HG03521 (cell line): ENCODE results near the gene ZNF674.

Source experiments
- ATAC-seq: cut with Tn5 transposase; IDR thresholded peaks from one replicate; pipeline ENCODE4 v1.9.1; 2021; ENCODE audit warnings: mild to moderate bottlenecking, moderate library complexity; ENCODE audit not compliant: unreplicated experiment

Gene ZNF674

DNA sequence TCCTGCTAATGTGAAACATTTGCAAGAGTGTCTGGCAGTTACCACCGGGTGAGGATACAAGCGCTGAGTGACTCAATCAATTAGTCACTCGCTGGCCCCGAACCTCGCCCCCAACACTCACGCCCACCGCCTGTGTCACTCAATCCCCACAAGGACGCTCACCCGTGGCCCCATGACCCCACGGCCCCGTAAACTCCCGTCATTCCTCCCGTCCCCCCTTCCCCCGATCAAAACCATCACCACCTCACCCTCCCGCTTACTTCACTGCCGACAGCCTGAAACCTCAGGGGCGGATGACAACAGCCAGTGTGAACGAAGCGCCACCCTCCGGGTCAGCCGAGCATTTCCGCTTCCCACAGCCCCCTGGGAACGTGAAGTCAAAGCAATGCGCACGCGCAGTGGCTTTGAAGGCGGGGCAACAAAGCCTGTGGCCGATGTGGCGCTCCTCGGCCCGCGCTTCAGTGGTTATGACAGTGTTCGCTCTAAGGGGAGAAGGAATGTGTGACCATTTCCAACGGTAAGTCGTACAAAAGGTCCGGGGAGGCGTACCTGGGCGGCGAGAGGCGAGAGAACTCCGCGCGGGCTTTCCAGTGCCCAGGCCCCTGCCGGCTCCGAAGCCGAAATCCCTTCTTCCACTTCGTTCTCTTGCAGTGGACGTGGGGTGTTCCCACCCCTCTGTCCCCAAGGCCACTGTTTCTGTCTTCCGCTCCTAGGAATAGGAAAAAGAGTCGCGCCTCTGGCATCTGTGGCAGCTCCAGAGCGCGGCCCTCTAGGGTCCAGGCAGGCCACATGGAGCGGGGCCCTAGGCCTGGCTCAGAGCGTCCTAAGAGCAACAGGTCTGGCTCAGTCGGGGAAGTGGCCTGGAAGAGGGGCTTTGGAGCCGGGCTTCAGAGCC lies at the start of gene ZNF674:
Gene ZNF674 (minus strand): TSS at position 311 of the 895 bp plus-strand sequence. CDS start 3,334 bp downstream, outside the sequence.
- peak; percentile 80 for ATAC-seq

DNA sequence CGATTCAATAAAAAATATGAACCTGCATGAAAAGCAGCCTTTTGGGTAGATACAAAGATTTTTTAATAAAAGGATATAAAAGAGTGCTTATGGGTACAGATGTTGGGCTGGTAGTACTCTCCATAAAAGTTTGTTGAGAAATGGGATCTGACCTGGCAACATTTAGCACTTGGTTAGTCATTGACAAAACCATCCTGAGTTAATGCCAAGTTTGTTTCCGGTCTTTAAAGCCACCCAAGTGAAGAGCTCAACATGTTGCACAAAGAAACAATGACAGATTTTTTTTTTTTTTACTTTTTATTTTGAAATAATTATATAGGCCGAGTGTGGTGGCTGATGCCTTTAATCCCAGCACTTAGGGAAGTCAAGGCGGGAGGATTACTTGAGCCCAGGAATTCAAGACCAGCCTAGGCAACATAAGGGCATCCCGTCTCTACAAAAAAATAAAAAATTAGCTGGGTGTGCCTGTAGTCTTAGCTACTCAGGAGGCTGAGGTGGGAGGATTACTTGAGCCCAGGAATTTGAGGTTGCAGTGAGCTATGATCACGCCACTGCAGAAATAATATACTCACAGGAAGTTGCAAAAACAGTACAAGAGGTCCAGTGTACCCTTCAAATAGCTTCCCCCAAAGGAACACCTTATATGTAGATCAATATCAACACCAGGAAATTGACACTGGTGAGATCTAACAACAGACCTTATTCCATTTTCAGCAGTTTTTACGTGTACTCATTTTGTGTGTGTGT lies 44.9 kb upstream of the ZNF674 start:
- ATAC-seq = no peak

DNA sequence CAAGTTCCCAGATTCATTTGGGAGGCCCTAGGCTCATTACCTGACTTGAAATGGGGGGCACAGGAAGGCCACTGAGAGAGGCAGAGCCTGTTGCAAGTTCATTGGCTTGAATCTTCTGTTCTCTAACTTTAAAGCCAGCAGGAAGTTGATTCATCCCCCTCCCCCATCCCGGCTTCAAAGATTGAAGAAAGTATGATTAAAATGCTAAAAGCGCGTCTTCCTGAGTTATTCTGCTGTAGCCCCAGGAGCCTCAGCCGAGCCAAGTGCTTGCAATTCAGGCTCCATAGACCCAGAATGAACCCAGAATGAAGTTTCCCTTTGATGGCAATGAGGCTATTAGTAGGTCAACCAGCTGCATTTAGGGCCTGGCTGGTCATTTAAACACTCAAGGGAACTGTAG lies 43.0 kb upstream of the ZNF674 start:
- no peak for ATAC-seq

DNA sequence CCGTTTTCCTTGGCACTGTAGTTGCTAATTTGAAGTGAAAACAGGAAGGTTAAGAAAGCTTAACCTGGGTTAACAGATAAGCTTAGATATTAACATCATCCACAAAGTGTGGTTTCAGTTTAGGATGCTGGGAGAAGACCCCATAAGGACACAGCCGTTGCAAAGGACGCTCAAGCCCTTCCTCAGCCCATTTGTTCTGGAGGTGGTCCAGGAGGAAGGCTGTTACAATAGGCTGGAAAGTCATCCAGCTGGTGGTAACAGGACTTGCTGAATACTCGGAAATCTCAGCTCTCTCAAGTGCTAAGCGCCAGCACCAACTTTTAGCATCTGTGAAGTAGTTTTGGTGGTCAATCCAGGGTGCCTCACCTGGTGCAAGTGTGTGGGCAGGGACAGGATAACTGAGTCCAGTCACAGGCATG lies 42.5 kb upstream of the ZNF674 start:
- no peak for ATAC-seq

DNA sequence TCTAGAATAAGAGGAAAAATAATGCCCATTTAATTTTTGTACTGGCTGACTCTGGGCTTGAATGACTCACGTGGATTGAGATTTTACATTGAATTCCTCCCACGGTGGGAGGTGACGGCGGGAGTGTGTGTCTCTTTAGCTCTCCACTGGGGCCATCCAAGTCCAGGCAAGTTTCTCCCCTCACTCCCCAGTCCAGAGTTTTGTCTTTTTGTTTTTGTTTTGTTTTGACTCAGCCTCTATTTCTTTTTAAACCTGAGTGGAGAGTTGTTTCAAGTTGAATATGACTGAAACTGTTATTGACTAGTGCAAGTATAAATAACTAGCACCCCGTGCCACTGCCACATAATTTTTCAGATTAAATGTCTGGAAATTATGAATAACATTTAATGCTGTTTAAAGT lies 41.9 kb upstream of the ZNF674 start:
- ATAC-seq = peak; percentile 71

DNA sequence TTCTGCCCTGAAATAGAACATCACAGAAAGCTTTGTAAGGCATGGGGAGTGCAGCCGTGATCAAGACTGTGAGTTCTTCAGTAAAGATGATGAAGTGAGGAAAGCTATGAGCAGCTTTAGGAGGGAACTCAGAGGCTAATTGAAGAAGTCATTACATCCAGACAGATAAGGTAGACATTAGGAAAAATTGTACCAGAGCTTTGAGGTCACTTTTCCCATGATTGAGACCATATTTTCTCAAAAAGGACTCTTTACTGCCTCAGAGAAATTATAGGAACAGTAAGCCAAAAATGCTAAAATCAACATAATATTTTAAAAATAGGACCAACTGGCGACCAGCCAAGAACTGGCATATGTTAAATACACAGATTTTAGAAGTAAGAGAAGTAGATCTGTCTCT lies 39.5 kb upstream of the ZNF674 start:
- no peak for ATAC-seq

DNA sequence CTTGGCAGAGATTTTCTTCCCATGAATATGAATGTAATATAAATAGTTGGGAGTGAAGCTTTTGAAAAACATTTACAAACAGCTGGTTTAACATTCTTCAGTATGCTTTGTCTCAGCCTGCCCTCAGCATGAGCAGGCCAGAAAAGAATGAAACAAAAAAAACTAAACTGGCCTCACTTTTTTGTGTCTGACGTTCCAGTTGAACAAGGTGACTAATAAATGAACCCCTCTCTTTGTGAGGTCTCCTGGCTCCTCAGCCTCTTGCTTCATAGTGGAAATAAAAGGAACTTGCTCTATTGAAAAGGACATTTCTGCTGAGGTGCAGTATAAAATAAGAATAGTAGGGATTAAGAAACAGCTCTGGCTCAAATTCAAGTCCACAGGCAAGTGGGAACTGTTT lies 37.7 kb upstream of the ZNF674 start:
- ATAC-seq = no peak

DNA sequence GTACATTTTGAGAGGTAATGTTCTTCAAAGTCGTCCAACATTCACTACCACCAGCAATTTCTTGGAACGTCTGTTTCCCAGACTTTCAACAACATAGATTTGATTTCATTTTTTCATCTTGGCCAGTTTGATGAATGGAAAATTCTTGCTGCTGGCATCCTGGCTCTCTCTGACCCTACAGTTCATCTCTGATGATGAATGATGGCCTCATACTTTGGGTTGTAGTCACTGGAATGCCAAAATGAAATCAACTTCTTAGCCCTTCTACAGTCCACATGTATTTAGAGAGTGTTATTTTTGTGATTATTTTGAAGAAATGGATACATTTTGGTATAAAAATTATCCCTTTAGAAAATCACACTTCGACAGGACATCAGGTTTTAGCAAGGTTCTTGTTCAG lies 37.1 kb upstream of the ZNF674 start:
- no peak for ATAC-seq

DNA sequence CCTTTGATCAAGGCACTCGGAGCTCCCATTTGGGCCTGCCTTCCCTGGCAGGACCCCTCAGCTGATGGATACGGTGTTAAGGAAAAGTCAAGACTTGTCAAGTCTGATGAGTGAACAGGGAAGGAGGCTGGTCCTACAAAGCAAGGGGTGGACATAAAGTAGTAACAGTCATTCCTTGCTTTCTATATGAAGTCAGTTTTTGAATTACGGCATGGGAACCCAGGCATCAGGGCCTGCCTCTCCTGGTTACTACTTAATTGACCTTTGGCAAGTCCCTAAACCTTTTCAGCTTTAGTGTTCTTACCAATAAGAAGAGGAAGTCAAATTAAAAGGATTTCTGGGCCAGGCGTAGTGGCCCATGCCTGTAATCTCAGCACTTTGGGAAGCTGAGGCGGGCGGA lies 35.4 kb upstream of the ZNF674 start:
- no peak for ATAC-seq

DNA sequence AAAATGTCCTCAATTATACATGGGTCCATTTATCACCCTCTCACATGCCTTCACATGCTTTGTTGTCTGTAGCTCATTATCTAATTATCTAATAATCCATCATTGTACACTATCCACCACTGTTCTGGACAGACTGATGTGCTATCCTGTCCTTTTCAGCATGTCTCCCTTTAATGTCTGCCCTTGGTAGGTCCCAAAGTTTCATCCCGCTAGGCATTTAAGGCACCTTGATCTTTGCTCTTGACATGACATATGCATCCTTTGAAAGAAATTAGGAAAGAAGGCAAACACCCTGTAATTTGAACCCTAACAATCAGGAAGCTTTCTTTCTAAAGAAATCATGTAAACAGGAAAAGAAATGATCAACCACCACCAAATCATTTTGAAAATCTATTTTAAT lies 34.0 kb upstream of the ZNF674 start:
- ATAC-seq = no peak

DNA sequence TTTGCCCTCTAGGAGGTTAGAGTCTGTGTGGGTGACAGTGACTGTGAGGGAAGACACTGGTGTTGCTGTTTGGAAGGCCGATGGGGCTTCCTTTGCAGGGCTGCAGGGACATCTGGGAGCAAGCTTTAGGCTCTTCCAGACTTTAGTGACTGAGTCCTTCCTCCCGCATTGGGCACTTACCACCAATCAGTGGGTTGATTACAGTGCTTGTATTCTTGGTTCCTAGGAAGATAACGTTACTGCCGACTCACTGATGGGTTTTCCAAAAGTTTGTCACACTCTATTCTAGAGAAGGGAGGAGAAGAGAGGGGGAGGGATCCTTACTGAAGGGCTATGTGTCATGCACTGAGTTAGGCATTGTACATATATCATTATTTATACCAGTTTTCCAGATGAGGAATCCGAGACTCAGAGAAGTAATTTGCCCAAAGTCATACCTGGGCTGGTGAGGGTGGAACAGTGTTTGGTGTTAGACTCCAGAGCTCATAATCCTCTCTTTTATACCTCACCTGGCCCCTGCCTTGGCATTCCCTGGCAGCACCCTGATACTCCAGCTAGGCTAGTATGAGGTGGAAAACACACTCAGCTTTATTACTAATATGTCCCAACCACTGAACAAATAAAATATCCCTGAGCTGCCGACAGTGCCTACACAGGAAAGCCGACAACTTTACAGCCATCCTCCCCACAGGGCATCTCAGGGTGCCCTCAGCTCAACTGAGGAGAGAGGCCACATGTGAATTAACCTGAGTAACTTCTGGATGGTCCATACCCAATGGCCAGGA lies 32.2 kb upstream of the ZNF674 start:
- no peak for ATAC-seq

DNA sequence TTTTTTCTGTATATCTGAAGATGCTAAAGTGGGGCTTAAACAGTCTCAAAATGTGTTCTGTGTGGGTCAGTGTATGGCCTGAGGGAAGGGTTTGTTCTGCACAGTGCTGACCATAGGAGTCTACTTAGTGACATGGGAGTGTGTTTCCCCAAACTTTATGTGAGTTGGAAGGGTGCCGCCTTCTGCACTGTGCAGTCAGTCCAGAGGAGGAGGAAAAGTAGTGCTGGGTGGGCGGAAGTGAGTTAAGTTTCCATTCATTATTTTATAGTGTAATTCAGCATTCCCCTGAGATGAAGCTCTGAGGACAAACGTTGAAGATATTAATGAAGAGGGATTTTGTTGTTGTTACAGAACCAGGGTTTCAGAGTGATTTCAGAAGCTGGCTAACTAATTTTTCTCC lies 31.2 kb upstream of the ZNF674 start:
- no peak for ATAC-seq

DNA sequence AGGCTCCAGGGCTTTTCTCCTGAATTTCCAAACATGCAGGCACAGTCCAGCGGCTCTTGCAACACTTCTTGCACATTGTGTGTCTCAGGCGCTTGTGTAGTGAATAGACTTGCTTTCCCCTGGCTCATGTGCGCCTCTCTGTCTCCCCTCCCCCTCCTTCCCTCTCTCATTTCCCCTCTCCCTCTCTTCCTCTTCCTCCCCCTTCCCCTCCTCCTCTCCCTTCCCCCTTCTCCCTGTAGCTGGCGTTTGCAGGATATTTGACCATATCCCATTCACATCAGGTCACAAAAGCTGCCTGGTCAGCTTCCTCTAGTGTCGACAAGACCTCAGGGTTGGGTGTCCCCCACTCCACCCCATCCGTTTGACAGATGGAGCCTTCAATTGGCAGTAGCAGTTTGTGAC lies 30.8 kb upstream of the ZNF674 start:
- ATAC-seq = no peak

DNA sequence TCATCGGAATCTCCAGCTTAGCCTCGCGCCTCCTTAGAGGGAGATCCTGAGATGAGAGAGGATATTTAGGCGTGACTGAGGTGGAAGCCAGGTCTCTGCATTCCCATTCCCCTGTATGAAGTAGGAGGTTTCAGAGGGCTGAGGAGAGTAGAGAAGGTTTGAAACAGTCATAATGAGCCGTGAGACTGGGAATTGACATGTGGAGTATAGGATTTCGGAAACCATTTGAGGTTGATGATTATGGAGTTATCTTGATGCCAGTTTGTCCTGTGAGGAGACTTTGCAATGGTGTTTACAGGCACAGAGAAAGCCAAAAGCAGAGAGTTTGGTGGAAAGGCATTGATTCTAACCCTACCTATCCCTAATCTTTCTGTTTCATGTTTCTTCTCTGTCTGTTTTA lies 30.4 kb upstream of the ZNF674 start:
- ATAC-seq = no peak

DNA sequence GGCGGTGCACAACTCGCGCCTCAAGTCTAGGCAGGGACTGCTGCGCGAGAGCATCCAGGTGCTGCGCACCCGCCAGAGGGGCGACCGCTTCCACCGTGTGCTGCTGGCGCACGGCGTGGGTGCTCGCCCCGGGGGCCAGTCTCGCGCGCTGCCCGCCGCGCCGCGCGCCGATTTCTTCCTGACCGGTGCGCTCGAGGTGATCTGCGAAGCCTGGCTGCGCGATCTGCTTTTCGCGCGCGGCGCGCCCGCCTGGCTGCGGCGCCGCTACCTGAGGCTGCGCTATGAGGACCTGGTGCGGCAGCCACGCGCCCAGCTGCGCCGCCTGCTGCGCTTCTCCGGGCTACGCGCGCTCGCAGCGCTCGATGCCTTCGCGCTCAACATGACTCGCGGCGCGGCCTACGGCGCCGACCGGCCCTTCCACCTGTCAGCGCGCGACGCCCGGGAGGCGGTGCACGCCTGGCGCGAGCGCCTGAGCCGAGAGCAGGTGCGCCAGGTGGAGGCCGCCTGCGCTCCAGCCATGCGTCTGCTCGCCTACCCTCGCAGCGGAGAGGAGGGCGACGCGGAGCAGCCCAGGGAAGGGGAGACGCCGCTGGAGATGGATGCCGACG lies 29.7 kb upstream of the ZNF674 start:
- peak; percentile 19 for ATAC-seq

DNA sequence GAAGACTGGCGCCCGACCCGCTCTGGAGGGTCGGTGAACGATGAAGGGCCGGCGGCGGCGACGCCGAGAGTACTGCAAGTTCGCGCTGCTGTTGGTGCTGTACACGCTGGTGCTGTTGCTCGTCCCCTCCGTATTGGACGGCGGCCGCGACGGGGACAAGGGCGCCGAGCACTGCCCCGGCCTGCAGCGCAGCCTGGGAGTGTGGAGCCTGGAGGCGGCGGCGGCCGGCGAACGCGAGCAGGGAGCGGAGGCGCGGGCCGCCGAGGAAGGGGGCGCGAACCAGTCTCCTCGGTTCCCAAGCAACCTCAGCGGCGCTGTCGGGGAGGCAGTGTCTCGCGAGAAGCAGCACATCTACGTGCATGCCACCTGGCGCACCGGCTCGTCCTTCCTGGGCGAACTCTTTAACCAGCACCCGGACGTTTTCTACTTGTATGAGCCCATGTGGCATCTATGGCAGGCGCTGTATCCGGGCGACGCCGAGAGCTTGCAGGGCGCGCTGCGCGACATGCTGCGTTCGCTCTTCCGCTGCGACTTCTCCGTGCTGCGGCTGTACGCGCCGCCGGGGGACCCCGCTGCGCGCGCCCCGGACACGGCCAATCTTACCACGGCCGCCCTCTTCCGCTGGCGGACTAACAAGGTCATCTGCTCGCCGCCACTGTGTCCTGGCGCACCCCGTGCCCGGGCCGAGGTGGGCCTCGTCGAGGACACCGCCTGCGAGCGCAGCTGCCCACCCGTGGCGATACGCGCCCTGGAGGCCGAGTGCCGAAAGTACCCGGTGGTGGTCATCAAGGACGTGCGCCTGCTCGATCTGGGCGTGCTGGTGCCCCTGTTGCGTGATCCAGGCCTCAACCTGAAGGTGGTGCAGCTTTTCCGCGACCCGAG lies 28.9 kb upstream of the ZNF674 start:
- peak; percentile 28 for ATAC-seq

DNA sequence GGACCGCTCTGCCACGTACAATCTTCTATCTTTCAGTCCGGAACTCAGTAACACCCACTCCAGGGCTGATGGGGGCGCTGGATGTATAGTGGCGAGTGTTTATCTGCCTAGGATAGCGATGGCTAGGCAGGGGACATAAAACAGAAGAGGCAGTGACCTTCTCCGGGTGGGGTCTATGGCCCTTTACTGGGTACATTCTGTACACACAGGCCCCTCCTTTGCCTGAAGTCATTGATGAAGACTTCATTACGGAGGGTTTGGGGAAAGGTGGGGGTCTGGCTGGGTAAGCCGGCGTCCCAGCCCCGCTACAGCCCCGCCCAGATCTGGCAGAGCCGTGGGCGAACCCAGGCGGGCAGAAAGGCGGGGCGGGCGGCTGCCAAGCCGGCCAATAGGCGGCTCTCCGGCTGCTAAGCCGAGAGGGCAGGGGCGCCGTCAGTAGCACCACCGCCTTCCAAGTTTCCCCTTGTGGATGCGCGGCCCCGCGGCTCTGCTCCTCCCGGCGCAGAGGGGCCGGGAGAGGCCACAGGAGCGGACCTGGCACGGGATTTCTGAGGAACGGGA lies 28.2 kb upstream of the ZNF674 start, which contains the start of gene CHST7:
Gene CHST7 (plus strand): TSS at position 435 of the 561 bp plus-strand sequence. CDS start 167 bp downstream, outside the sequence.
- ATAC-seq = peak; percentile 41

DNA sequence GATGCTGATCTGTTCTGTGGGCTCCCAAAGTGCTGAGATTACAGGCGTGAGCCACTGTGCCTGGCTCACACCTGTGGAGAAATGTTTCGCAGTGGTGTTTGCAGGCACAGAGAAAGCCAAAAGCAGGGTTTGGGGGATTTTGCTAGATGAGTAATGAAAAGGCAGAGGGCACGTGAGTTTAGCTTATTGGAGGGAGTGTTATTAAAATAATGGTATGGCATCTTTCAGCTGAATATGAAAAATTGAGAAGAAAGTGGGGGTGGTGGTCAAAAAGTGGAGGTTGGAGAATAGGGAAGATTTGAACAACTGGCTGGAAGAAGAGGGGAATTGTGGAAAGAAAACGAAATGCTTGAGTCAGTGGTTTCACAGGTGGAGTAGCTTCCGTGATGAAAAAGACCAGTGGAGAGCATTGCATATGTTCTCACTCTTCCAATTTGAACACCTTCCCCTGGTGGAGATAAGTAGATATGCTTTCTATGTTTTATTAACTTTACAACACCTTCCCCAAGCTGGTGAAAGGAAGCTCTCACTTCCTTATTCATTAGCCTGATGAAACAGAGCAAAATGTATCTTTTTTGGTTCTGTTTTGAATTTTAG lies 27.2 kb upstream of the ZNF674 start:
- peak; percentile 34 for ATAC-seq
